ENCODE results near the gene NEUROD2.

DNA sequence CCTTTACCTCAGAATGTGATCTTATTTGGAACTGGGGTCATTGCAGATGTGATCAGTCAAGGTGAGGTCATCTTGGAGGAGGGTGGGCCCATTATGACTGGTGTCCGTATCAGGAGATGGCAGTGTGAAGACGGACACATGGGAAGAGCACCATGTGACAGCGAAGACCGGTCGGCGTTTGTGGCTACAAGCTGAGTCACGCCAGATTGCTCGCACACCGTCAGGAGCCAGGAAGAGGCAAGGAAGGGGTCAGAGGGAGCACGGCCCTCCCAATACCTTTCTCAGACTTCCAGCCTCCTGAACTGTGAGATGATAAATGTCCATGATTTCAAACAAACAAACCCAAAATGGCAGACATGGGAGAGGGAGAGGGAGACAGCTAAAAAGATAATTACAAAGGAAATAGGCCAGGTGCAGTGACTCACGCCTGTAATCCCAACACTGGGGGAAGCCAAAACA, 42.4 kb upstream of the NEUROD2 start:
- no peak for TF ChIP-seq POLR2A (IDR thresholded peaks at IDR 0.05; ENCODE audit: low read depth, low read length)
- TF ChIP-seq POLR2AphosphoS5 (IDR thresholded peaks at IDR 0.05; ENCODE audit: low read depth, low read length): no peak
- no peak for TF ChIP-seq SPI1 (IDR thresholded peaks at IDR 0.05; ENCODE audit: low read depth, low read length)
